Measurements from ENCODE around the gene CADM2.

GRCh38 chr3:85297291-85297690, 338.5 kb downstream of the CADM2 start:
- TF ChIP-seq CTCF (conservative IDR thresholded peaks at IDR 0.05) = no peak
- TF ChIP-seq ZFX (IDR thresholded peaks at IDR 0.05) = no peak
